ENCODE results near the gene CRYGB. TPM values are rescaled to one million over a fixed set of nuclear protein-coding genes. Genes with fewer than 3 reads are reported as not detected.
A peak's percentile ranks its signal among the peaks of the same experiment; 100 is the strongest.

CRYGB gene
- total RNA-seq, 1 experiment from 2014 or later = 0.87 TPM

DNA sequence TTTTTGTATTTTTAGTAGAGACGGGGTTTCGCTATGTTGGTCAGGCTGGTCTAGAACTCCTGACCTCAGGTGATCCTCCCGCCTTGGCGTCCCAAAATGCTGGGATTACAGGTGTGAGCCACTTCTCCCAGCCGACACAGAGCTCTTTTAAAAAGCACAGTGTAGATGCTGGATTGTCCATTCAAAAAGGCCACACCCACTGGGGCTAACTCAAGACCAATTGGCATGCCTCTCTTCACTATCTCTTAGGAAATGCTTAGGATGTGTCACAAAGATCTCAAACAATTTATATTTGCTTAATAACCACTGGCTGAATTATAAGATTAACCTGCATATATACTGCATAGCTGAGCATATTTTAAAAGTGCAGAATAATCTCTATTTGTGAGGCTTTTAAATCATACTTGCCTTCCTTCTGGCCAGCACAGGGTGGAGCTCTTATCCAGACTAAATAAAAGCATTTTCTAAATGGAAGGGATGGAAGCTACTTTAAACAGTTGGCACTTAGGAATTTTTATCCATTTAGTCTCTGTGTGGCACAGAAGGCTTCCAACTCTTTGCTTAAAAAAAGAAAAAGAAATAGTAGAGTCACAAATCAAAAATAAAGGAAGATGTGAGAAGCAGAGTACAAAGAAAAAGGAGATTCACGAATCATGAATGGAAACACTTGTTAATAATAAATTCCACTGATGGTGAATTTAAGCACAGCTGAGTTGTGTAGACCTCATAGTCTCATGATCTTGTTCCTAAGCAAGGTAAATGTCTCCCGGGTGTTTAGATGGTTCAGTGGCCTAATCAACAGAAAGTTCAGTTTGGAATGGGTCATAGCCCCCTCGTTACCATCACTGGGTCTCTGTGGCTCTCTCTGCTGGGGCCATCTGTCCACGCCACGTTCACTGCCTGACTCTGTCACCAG is 44.0 kb downstream of the CRYGB start:
- H3K4me3 Mint-ChIP-seq = no peak overlapping the region
- ChIA-PET POLR2A (interaction anchor here (1.5 to 1.7 kb wide), 2 partner anchors 9 to 152 kb away, joined by 3 to 6 read pairs; partner anchors contain the start of gene IDH1), CTCF (interaction anchor here (0.8 to 2.4 kb wide), 32 partner anchors 9 to 475 kb away, joined by 3 to 30 read pairs (median 5); partner anchors contain the start of genes CRYGB, IDH1, PIKFYVE and PTH2R)
- no peaks in the 10 kb centered on the region for H3K27me3 Mint-ChIP-seq (ENCODE audit: low read depth)
- peak; percentile 80 for ATAC-seq
- no peak for DNase-seq (ENCODE audit: low spot score)
- TF ChIP-seq, protein P1, sequence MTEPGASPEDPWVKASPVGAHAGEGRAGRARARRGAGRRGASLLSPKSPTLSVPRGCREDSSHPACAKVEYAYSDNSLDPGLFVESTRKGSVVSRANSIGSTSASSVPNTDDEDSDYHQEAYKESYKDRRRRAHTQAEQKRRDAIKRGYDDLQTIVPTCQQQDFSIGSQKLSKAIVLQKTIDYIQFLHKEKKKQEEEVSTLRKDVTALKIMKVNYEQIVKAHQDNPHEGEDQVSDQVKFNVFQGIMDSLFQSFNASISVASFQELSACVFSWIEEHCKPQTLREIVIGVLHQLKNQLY (CRISPR knock-in tag; IDR thresholded peaks at IDR 0.05) = no peak
- TF ChIP-seq CREM (CRISPR knock-in tag; IDR thresholded peaks at IDR 0.05) (no peak), ZNF121 (CRISPR knock-in tag; IDR thresholded peaks at IDR 0.05) (no peak), NFYB (CRISPR knock-in tag; conservative IDR thresholded peaks at IDR 0.05; ENCODE audit: low read depth) (no peak), ZNF219 (CRISPR knock-in tag; IDR thresholded peaks at IDR 0.05; ENCODE audit: borderline replicate concordance) (no peak), IRF2 (CRISPR knock-in tag; IDR thresholded peaks at IDR 0.05; ENCODE audit: borderline replicate concordance, low read depth) (no peak), GRHL2 (CRISPR knock-in tag; IDR thresholded peaks at IDR 0.05; ENCODE audit: insufficient replicate concordance, severe bottlenecking) (no peak), RELA (CRISPR knock-in tag; IDR thresholded peaks at IDR 0.05; ENCODE audit: borderline replicate concordance) (no peak), PRRX2 (CRISPR knock-in tag; IDR thresholded peaks at IDR 0.05) (no peak), ZBTB21 (CRISPR knock-in tag; IDR thresholded peaks at IDR 0.05; ENCODE audit: borderline replicate concordance) (no peak), NFATC4 (CRISPR knock-in tag; IDR thresholded peaks at IDR 0.05) (no peak), OVOL2 (CRISPR knock-in tag; IDR thresholded peaks at IDR 0.05; ENCODE audit: borderline replicate concordance) (no peak)
- TF ChIP-seq, protein P2, sequence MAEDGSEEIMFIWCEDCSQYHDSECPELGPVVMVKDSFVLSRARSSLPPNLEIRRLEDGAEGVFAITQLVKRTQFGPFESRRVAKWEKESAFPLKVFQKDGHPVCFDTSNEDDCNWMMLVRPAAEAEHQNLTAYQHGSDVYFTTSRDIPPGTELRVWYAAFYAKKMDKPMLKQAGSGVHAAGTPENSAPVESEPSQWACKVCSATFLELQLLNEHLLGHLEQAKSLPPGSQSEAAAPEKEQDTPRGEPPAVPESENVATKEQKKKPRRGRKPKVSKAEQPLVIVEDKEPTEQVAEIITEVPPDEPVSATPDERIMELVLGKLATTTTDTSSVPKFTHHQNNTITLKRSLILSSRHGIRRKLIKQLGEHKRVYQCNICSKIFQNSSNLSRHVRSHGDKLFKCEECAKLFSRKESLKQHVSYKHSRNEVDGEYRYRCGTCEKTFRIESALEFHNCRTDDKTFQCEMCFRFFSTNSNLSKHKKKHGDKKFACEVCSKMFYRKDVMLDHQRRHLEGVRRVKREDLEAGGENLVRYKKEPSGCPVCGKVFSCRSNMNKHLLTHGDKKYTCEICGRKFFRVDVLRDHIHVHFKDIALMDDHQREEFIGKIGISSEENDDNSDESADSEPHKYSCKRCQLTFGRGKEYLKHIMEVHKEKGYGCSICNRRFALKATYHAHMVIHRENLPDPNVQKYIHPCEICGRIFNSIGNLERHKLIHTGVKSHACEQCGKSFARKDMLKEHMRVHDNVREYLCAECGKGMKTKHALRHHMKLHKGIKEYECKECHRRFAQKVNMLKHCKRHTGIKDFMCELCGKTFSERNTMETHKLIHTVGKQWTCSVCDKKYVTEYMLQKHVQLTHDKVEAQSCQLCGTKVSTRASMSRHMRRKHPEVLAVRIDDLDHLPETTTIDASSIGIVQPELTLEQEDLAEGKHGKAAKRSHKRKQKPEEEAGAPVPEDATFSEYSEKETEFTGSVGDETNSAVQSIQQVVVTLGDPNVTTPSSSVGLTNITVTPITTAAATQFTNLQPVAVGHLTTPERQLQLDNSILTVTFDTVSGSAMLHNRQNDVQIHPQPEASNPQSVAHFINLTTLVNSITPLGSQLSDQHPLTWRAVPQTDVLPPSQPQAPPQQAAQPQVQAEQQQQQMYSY (CRISPR knock-in tag; IDR thresholded peaks at IDR 0.05) = no peak
- TF ChIP-seq, protein P3, sequence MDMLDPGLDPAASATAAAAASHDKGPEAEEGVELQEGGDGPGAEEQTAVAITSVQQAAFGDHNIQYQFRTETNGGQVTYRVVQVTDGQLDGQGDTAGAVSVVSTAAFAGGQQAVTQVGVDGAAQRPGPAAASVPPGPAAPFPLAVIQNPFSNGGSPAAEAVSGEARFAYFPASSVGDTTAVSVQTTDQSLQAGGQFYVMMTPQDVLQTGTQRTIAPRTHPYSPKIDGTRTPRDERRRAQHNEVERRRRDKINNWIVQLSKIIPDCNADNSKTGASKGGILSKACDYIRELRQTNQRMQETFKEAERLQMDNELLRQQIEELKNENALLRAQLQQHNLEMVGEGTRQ (CRISPR knock-in tag; IDR thresholded peaks at IDR 0.05) = no peak
- TF ChIP-seq, protein P4, sequence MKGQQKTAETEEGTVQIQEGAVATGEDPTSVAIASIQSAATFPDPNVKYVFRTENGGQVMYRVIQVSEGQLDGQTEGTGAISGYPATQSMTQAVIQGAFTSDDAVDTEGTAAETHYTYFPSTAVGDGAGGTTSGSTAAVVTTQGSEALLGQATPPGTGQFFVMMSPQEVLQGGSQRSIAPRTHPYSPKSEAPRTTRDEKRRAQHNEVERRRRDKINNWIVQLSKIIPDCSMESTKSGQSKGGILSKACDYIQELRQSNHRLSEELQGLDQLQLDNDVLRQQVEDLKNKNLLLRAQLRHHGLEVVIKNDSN (CRISPR knock-in tag; IDR thresholded peaks at IDR 0.05) = no peak
- TF ChIP-seq, protein P5, sequence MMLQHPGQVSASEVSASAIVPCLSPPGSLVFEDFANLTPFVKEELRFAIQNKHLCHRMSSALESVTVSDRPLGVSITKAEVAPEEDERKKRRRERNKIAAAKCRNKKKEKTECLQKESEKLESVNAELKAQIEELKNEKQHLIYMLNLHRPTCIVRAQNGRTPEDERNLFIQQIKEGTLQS (CRISPR knock-in tag; conservative IDR thresholded peaks at IDR 0.05) = no peak
- TF ChIP-seq, protein P6, sequence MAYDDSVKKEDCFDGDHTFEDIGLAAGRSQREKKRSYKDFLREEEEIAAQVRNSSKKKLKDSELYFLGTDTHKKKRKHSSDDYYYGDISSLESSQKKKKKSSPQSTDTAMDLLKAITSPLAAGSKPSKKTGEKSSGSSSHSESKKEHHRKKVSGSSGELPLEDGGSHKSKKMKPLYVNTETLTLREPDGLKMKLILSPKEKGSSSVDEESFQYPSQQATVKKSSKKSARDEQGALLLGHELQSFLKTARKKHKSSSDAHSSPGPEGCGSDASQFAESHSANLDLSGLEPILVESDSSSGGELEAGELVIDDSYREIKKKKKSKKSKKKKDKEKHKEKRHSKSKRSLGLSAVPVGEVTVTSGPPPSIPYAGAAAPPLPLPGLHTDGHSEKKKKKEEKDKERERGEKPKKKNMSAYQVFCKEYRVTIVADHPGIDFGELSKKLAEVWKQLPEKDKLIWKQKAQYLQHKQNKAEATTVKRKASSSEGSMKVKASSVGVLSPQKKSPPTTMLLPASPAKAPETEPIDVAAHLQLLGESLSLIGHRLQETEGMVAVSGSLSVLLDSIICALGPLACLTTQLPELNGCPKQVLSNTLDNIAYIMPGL (CRISPR knock-in tag; IDR thresholded peaks at IDR 0.05) = no peak
- TF ChIP-seq, protein P7, sequence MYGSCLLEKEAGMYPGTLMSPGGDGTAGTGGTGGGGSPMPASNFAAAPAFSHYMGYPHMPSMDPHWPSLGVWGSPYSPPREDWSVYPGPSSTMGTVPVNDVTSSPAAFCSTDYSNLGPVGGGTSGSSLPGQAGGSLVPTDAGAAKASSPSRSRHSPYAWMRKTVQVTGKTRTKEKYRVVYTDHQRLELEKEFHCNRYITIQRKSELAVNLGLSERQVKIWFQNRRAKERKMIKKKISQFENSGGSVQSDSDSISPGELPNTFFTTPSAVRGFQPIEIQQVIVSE (CRISPR knock-in tag; IDR thresholded peaks at IDR 0.05; ENCODE audit: borderline replicate concordance) = no peak
- TF ChIP-seq, protein P8, sequence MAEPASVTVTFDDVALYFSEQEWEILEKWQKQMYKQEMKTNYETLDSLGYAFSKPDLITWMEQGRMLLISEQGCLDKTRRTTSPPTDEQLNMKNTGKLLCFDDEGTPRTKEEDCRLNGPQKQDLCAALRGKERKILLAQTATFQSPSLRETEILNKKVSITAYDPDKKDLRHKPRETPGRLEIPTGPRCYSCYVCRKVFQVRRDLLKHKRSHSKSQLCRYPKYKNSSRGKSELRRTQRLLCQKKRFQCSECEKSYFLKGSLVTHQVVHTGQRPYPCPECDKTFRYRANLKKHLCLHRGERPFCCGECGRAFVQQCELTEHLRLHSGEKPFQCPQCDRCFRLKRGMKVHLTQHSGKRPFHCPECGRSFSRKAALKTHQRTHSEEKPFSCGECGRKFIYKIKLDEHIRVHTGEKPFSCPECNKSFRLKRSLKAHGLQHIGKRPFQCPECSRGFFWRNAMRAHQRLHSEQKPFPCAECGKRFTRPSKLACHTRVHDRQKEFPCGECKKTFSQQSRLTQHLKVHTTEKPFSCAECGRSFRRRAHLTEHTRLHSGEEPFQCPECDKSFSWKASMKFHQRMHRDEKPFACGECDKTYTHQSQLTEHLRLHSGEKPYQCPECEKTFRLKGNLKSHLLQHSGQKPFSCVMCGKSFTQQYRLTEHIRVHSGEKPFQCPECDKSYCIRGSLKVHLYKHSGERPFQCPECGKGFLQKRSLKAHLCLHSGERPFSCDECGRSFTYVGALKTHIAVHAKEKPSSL (CRISPR knock-in tag; conservative IDR thresholded peaks at IDR 0.05) = no peak
- TF ChIP-seq, protein P9, sequence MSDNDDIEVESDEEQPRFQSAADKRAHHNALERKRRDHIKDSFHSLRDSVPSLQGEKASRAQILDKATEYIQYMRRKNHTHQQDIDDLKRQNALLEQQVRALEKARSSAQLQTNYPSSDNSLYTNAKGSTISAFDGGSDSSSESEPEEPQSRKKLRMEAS (CRISPR knock-in tag; IDR thresholded peaks at IDR 0.05) = no peak
- H3K36me3 Mint-ChIP-seq = no peaks in the 10 kb centered on the region
- peaks cover 35% of the 10 kb centered on the region for H3K4me1 Mint-ChIP-seq
- H3K9me3 Mint-ChIP-seq = peaks cover 3% of the 10 kb centered on the region; the same call in 1 of the 2 replicates
- no peak overlapping the region; the same call in 1 of the 2 replicates for H3K27ac Mint-ChIP-seq
